HUES6 (cell line): Measurements from ENCODE around the gene ANO4.
A peak's percentile ranks its signal among the peaks of the same experiment; 100 is the strongest.

Source experiments
- H3K27ac ChIP-seq: 2 replicates; pipeline ENCODE4 v1.7.0; 2013; ENCODE audit warnings: low read depth, mild to moderate bottlenecking, low read length, inconsistent platforms
- H3K27me3 ChIP-seq: 2 replicates; pipeline ENCODE4 v1.6.1; 2013; ENCODE audit warnings: low read length; ENCODE audit not compliant: control insufficient read depth, insufficient read depth
- H3K36me3 ChIP-seq: 2 replicates; pipeline ENCODE4 v1.6.1; 2013; ENCODE audit warnings: low read length; ENCODE audit not compliant: control insufficient read depth, insufficient read depth
- H3K4me1 ChIP-seq: 2 replicates; pipeline ENCODE4 v1.6.1; 2013; ENCODE audit warnings: low read length; ENCODE audit not compliant: control insufficient read depth, insufficient read depth
- H3K4me3 ChIP-seq: 2 replicates; pipeline ENCODE4 v1.5.1; 2013; ENCODE audit warnings: low read depth, low read length
- H3K9ac ChIP-seq: one replicate; pipeline ENCODE4 v1.6.1; 2013; ENCODE audit warnings: mild to moderate bottlenecking, low read length
- H3K9me3 ChIP-seq: 2 replicates; pipeline ENCODE4 v1.6.1; 2013; ENCODE audit warnings: low read depth, low read length; ENCODE audit not compliant: control insufficient read depth, insufficient read depth

The ANO4 gene

GRCh38 chr12:100790552-100790951, 4.0 kb upstream of the ANO4 start:
- H3K36me3 ChIP-seq, result no peaks in the 10 kb centered on the region
- no peak overlapping the region for H3K9ac ChIP-seq
- H3K9me3 ChIP-seq, result no peaks in the 10 kb centered on the region
- peaks cover 26% of the 10 kb centered on the region for H3K4me1 ChIP-seq
- H3K27me3 ChIP-seq, result no peaks in the 10 kb centered on the region
- no peak overlapping the region for H3K27ac ChIP-seq
- H3K4me3 ChIP-seq, result no peak overlapping the region

GRCh38 chr12:100793182-100793581, 1.4 kb upstream of the ANO4 start:
- Histone ChIP-seq H3K27me3 (no peaks in the 10 kb centered on the region), H3K4me3 (no peak overlapping the region), H3K9me3 (no peaks in the 10 kb centered on the region), H3K9ac (no peak overlapping the region), H3K36me3 (no peaks in the 10 kb centered on the region), H3K27ac (no peak overlapping the region), H3K4me1 (peaks cover 39% of the 10 kb centered on the region)

- Histone ChIP-seq H3K4me3 (peak overlapping the region; percentile 17), H3K4me1 (peaks cover 30% of the 10 kb centered on the region), H3K9me3 (no peaks in the 10 kb centered on the region), H3K27me3 (no peaks in the 10 kb centered on the region), H3K9ac (no peak overlapping the region), H3K27ac (no peak overlapping the region), H3K36me3 (no peaks in the 10 kb centered on the region)
Measured at GRCh38 chr12:100795174-100795799, 711 bp downstream of the ANO4 start.

- no peak overlapping the region for H3K27ac ChIP-seq
- no peak overlapping the region for H3K9ac ChIP-seq
- no peaks in the 10 kb centered on the region for H3K27me3 ChIP-seq
- no peak overlapping the region for H3K4me3 ChIP-seq
- no peaks in the 10 kb centered on the region for H3K9me3 ChIP-seq
- no peaks in the 10 kb centered on the region for H3K36me3 ChIP-seq
- peaks cover 30% of the 10 kb centered on the region for H3K4me1 ChIP-seq
Measured at GRCh38 chr12:100795800-100796179, 1.2 kb downstream of the ANO4 start.

GRCh38 chr12:100796621-100797020, 2.0 kb downstream of the ANO4 start:
- no peaks in the 10 kb centered on the region for H3K36me3 ChIP-seq
- H3K27ac ChIP-seq, result no peak overlapping the region
- H3K4me3 ChIP-seq, result no peak overlapping the region
- H3K9me3 ChIP-seq, result no peaks in the 10 kb centered on the region
- peaks cover 30% of the 10 kb centered on the region for H3K4me1 ChIP-seq
- H3K27me3 ChIP-seq, result no peaks in the 10 kb centered on the region
- no peak overlapping the region for H3K9ac ChIP-seq

GRCh38 chr12:100797246-100797645, 2.7 kb downstream of the ANO4 start:
- no peaks in the 10 kb centered on the region for H3K36me3 ChIP-seq
- H3K9ac ChIP-seq, result no peak overlapping the region
- no peaks in the 10 kb centered on the region for H3K27me3 ChIP-seq
- H3K9me3 ChIP-seq, result no peaks in the 10 kb centered on the region
- H3K4me1 ChIP-seq, result peaks cover 30% of the 10 kb centered on the region
- no peak overlapping the region for H3K4me3 ChIP-seq
- H3K27ac ChIP-seq, result no peak overlapping the region

GRCh38 chr12:100797786-100798185, 3.2 kb downstream of the ANO4 start:
- H3K36me3 ChIP-seq, result no peaks in the 10 kb centered on the region
- peaks cover 30% of the 10 kb centered on the region for H3K4me1 ChIP-seq
- no peaks in the 10 kb centered on the region for H3K9me3 ChIP-seq
- no peak overlapping the region for H3K27ac ChIP-seq
- H3K4me3 ChIP-seq, result no peak overlapping the region
- H3K27me3 ChIP-seq, result no peaks in the 10 kb centered on the region
- H3K9ac ChIP-seq, result no peak overlapping the region

GRCh38 chr12:100798286-100799160, 3.9 kb downstream of the ANO4 start:
- H3K27me3 ChIP-seq, result no peaks in the 10 kb centered on the region
- H3K27ac ChIP-seq, result no peak overlapping the region
- no peak overlapping the region for H3K4me3 ChIP-seq
- peaks cover 30% of the 10 kb centered on the region for H3K4me1 ChIP-seq
- no peak overlapping the region for H3K9ac ChIP-seq
- no peaks in the 10 kb centered on the region for H3K36me3 ChIP-seq
- no peaks in the 10 kb centered on the region for H3K9me3 ChIP-seq

GRCh38 chr12:100799770-100800169, 5.2 kb downstream of the ANO4 start:
- Histone ChIP-seq H3K36me3 (no peaks in the 10 kb centered on the region), H3K4me3 (no peak overlapping the region), H3K9ac (no peak overlapping the region), H3K4me1 (peaks cover 24% of the 10 kb centered on the region), H3K9me3 (no peaks in the 10 kb centered on the region), H3K27ac (no peak overlapping the region), H3K27me3 (no peaks in the 10 kb centered on the region)

- no peaks in the 10 kb centered on the region for H3K9me3 ChIP-seq
- no peak overlapping the region for H3K27ac ChIP-seq
- no peaks in the 10 kb centered on the region for H3K36me3 ChIP-seq
- no peaks in the 10 kb centered on the region for H3K27me3 ChIP-seq
- no peak overlapping the region for H3K9ac ChIP-seq
- no peak overlapping the region for H3K4me3 ChIP-seq
- peaks cover 15% of the 10 kb centered on the region for H3K4me1 ChIP-seq
Measured at GRCh38 chr12:100800723-100801122, 6.1 kb downstream of the ANO4 start.

GRCh38 chr12:100801320-100801719, 6.7 kb downstream of the ANO4 start:
- Histone ChIP-seq H3K9me3 (no peaks in the 10 kb centered on the region), H3K9ac (no peak overlapping the region), H3K4me3 (no peak overlapping the region), H3K36me3 (no peaks in the 10 kb centered on the region), H3K4me1 (peaks cover 15% of the 10 kb centered on the region), H3K27me3 (no peaks in the 10 kb centered on the region), H3K27ac (no peak overlapping the region)
